Suprapubic skin (tissue), 4 donors: Measurements from ENCODE around the gene SRI. TPM values are rescaled to one million over a fixed set of nuclear protein-coding genes. Genes with fewer than 3 reads are reported as not detected.
A peak's percentile ranks its signal among the peaks of the same experiment; 100 is the strongest.

Experiments
- DNase-seq, 2 donors: peaks; one replicate each; pipeline ENCODE4 v3.0.0-alpha.2; 2019; ENCODE audit warnings: low spot score in 2 of 2
- H3K27ac ChIP-seq: fragments of 200-600 bp; sonication (generic); one replicate; pipeline ENCODE4 v1.5.1; 2019
- H3K27me3 ChIP-seq: fragments of 200-600 bp; sonication (generic); one replicate; pipeline ENCODE4 v1.5.1; 2019
- H3K36me3 ChIP-seq: fragments of 200-600 bp; sonication (generic); one replicate; pipeline ENCODE4 v1.5.1; 2019
- H3K4me1 ChIP-seq: fragments of 200-600 bp; sonication (generic); one replicate; pipeline ENCODE4 v1.5.1; 2019
- H3K4me3 ChIP-seq: fragments of 200-600 bp; sonication (generic); one replicate; pipeline ENCODE4 v1.5.1; 2019; ENCODE audit warnings: mild to moderate bottlenecking
- H3K9me3 ChIP-seq: fragments of 200-600 bp; sonication (generic); one replicate; pipeline ENCODE4 v1.5.1; 2019
- CTCF ChIP-seq, 2 donors: fragments of 200-600 bp in 1 of 2; fragments of 450-650 bp in 1 of 2; sonication (generic) in 1 of 2; IDR thresholded peaks; one replicate each; pipeline ENCODE4 v1.5.1; 2016 to 2019; ENCODE audit warnings: antibody characterized with exemption in 2 of 2, mild to moderate bottlenecking in 1 of 2, moderate library complexity in 1 of 2
- EP300 ChIP-seq: sonication (generic); formaldehyde crosslinking; IDR thresholded peaks from one replicate; pipeline ENCODE4 v1.6.1; 2017; ENCODE audit warnings: antibody characterized with exemption
- POLR2A ChIP-seq, 2 donors: fragments of 450-650 bp; IDR thresholded peaks; one replicate each; pipeline ENCODE4 v1.6.1; 2017; ENCODE audit warnings: antibody characterized with exemption in 2 of 2, mild to moderate bottlenecking in 2 of 2, moderate library complexity in 2 of 2
- POLR2AphosphoS5 ChIP-seq, 3 donors: sonication (generic); formaldehyde crosslinking; IDR thresholded peaks; one replicate each; pipeline ENCODE4 v1.6.1; 2017; ENCODE audit warnings: antibody characterized with exemption in 3 of 3
- WGBS: methylation state at CpG from one replicate; pipeline ENCODE4 v1.1.5; 2018; 5-methylcytosine and 5-hydroxymethylcytosine counted together
- total RNA-seq, 4 donors: library from RNA; depleted of rRNA; stranded (reverse); fragments of >200 nt; gene quantifications; one replicate each; pipeline ENCODE4 v1.1.0, GENCODE V29; 2016

SRI gene
- total RNA-seq, 4 donors from 2014 or later = 36.7 to 50.6 (median 42.2) TPM

- Histone ChIP-seq H3K36me3 (no peaks in the 10 kb centered on the region), H3K9me3 (peaks cover 14% of the 10 kb centered on the region), H3K27me3 (no peaks in the 10 kb centered on the region), H3K4me3 (no peak overlapping the region), H3K27ac (no peak overlapping the region), H3K4me1 (no peaks in the 10 kb centered on the region)
- no peak for TF ChIP-seq CTCF (IDR thresholded peaks at IDR 0.05)
- no peak for TF ChIP-seq POLR2A (IDR thresholded peaks at IDR 0.05)
- no peak for TF ChIP-seq POLR2AphosphoS5 (IDR thresholded peaks at IDR 0.05)
- no peak for TF ChIP-seq EP300
- no peak for DNase-seq
- WGBS = 100% methylated on average over 2 of the region's 2 CpGs
Measured at GRCh38 chr7:88254721-88255424, 35.0 kb upstream of the SRI start.

- TF ChIP-seq EP300 = no peak
- Histone ChIP-seq H3K27ac (no peak overlapping the region), H3K27me3 (no peaks in the 10 kb centered on the region), H3K4me1 (no peaks in the 10 kb centered on the region), H3K9me3 (peaks cover 14% of the 10 kb centered on the region), H3K4me3 (no peak overlapping the region), H3K36me3 (no peaks in the 10 kb centered on the region)
- no peak for DNase-seq
Measured at GRCh38 chr7:88253640-88254039, 33.8 kb upstream of the SRI start.

GRCh38 chr7:88244258-88244657 lies 24.4 kb upstream of the SRI start:
- Histone ChIP-seq H3K36me3 (no peaks in the 10 kb centered on the region), H3K27ac (no peak overlapping the region), H3K4me3 (no peak overlapping the region), H3K9me3 (no peaks in the 10 kb centered on the region), H3K4me1 (peaks cover 3% of the 10 kb centered on the region), H3K27me3 (no peaks in the 10 kb centered on the region)
- no peak for DNase-seq
- WGBS = 90% methylated on average over 1 of the region's 1 CpG
- TF ChIP-seq CTCF (IDR thresholded peaks at IDR 0.05) = no peak
- TF ChIP-seq POLR2A (IDR thresholded peaks at IDR 0.05) = no peak
- TF ChIP-seq POLR2AphosphoS5 (IDR thresholded peaks at IDR 0.05) = no peak
- TF ChIP-seq EP300 = no peak

- 39% methylated on average over 2 of the region's 2 CpGs for WGBS
Measured at GRCh38 chr7:88243345-88243909, 23.6 kb upstream of the SRI start.

GRCh38 chr7:88239852-88240251 lies 20.0 kb upstream of the SRI start:
- 94% methylated on average over 1 of the region's 1 CpG for WGBS
- Histone ChIP-seq H3K36me3 (no peaks in the 10 kb centered on the region), H3K4me3 (no peak overlapping the region), H3K4me1 (peaks cover 3% of the 10 kb centered on the region), H3K9me3 (no peaks in the 10 kb centered on the region), H3K27me3 (no peaks in the 10 kb centered on the region), H3K27ac (no peak overlapping the region)
- DNase-seq = no peak
- TF ChIP-seq CTCF (IDR thresholded peaks at IDR 0.05) (no peak), POLR2A (IDR thresholded peaks at IDR 0.05) (no peak), POLR2AphosphoS5 (IDR thresholded peaks at IDR 0.05) (no peak), EP300 (no peak)

More at GRCh38 chr7:88243345-88243909, 23.6 kb upstream of the SRI start:
- Histone ChIP-seq H3K27me3 (no peaks in the 10 kb centered on the region), H3K27ac (no peak overlapping the region), H3K9me3 (no peaks in the 10 kb centered on the region), H3K4me1 (peaks cover 3% of the 10 kb centered on the region), H3K4me3 (no peak overlapping the region), H3K36me3 (no peaks in the 10 kb centered on the region)
- TF ChIP-seq POLR2AphosphoS5 (IDR thresholded peaks at IDR 0.05) (no peak), POLR2A (IDR thresholded peaks at IDR 0.05) (no peak), CTCF (IDR thresholded peaks at IDR 0.05) (peak; percentile 63 to 76), EP300 (no peak)
- DNase-seq = no peak
